Hepatocyte (in vitro differentiated cells): Measurements from ENCODE around the gene CMC2. TPM values are rescaled to one million over a fixed set of nuclear protein-coding genes. Genes with fewer than 3 reads are reported as not detected.

ENCODE experiments used
- DNase-seq: peaks from one replicate; pipeline ENCODE4 v3.0.0-alpha.2; 2016; ENCODE audit warnings: low spot score
- H2AFZ ChIP-seq: fragments of 200-600 bp; sonication (generic); 2 replicates; pipeline ENCODE4 v1.6.0; 2016; ENCODE audit warnings: antibody characterized with exemption, mild to moderate bottlenecking
- H3K27ac ChIP-seq: fragments of 200-600 bp; sonication (generic); 2 replicates; pipeline ENCODE4 v1.5.1; 2016; ENCODE audit warnings: mild to moderate bottlenecking
- H3K27me3 ChIP-seq: fragments of 200-600 bp; sonication (generic); 2 replicates; pipeline ENCODE4 v1.6.1; 2016
- H3K36me3 ChIP-seq: fragments of 200-600 bp; sonication (generic); replicated peaks from 2 replicates; pipeline ENCODE4 v1.5.1; 2016; ENCODE audit warnings: low read depth; ENCODE audit not compliant: insufficient read depth
- H3K4me1 ChIP-seq: fragments of 200-600 bp; sonication (generic); 2 replicates; pipeline ENCODE4 v1.5.1; 2016; ENCODE audit warnings: mild to moderate bottlenecking, moderate library complexity; ENCODE audit not compliant: insufficient read depth
- H3K4me2 ChIP-seq: fragments of 200-600 bp; sonication (generic); 2 replicates; pipeline ENCODE4 v1.6.0; 2016
- H3K4me3 ChIP-seq: fragments of 200-600 bp; sonication (generic); 2 replicates; pipeline ENCODE4 v1.5.1; 2016; ENCODE audit warnings: mild to moderate bottlenecking
- H3K79me2 ChIP-seq: fragments of 200-600 bp; sonication (generic); 2 replicates; pipeline ENCODE4 v1.6.0; 2017; ENCODE audit warnings: mild to moderate bottlenecking
- H3K9me2 ChIP-seq: fragments of 200-600 bp; sonication (generic); replicated peaks from 2 replicates; pipeline ENCODE4 v1.6.0; 2017; ENCODE audit warnings: mild to moderate bottlenecking; ENCODE audit not compliant: insufficient read depth
- H3K9me3 ChIP-seq: fragments of 200-600 bp; sonication (generic); 2 replicates; pipeline ENCODE4 v1.5.1; 2016; ENCODE audit warnings: low read depth, mild to moderate bottlenecking
- H4K20me1 ChIP-seq: fragments of 200-600 bp; sonication (generic); 2 replicates; pipeline ENCODE4 v1.6.0; 2016; ENCODE audit warnings: mild to moderate bottlenecking; ENCODE audit not compliant: insufficient read depth, poor library complexity, severe bottlenecking
- CTCF ChIP-seq: fragments of 200-600 bp; sonication (generic); IDR thresholded peaks from 2 replicates; pipeline ENCODE4 v1.5.1; 2016; ENCODE audit warnings: antibody characterized with exemption, mild to moderate bottlenecking; ENCODE audit not compliant: poor library complexity
- EZH2 ChIP-seq: fragments of 200-600 bp; sonication (generic); IDR thresholded peaks from 2 replicates; pipeline ENCODE4 v1.6.1; 2016; ENCODE audit warnings: antibody characterized with exemption, mild to moderate bottlenecking, borderline replicate concordance
- EZH2phosphoT487 ChIP-seq: fragments of 200-600 bp; sonication (generic); IDR thresholded peaks from one replicate; pipeline ENCODE4 v1.6.1; 2018; ENCODE audit warnings: antibody characterized with exemption, mild to moderate bottlenecking, low read depth, moderate library complexity; ENCODE audit not compliant: unreplicated experiment, severe bottlenecking
- WGBS: methylation state at CpG from one replicate; pipeline ENCODE4 v1.1.6; 2016; ENCODE audit warnings: low lambda C conversion rate; ENCODE audit errors: missing lambda C conversion rate; 5-methylcytosine and 5-hydroxymethylcytosine counted together
- polyA plus RNA-seq: library from polyadenylated mRNA; unstranded; fragments of >200 nt; fragmentation: Nextera tagmentation; extraction: Ambion mirVana; gene quantifications from 2 replicates; pipeline ENCODE4 v1.2.1, GENCODE V29; 2016
- total RNA-seq: library from RNA; depleted of rRNA; stranded (reverse); fragments of >200 nt; gene quantifications from 2 replicates; pipeline ENCODE4 v1.2.3, GENCODE V29; 2014

The CMC2 gene
- total and polyA plus RNA-seq, 2 experiments from 2014 or later, result 47.4 to 133 TPM

- TF ChIP-seq EZH2, result no peak
- peak; percentile 34 for TF ChIP-seq CTCF
- no peak for TF ChIP-seq EZH2phosphoT487
- H3K4me3 ChIP-seq, result no peak overlapping the region
- no peaks in the 10 kb centered on the region for H3K9me3 ChIP-seq
- no peaks in the 10 kb centered on the region for H3K4me1 ChIP-seq
- no peaks in the 10 kb centered on the region for H3K9me2 ChIP-seq
- H3K27ac ChIP-seq, result no peak overlapping the region
- no peaks in the 10 kb centered on the region for H3K27me3 ChIP-seq
- peak; percentile 51 for DNase-seq
- WGBS, result 39% methylated on average over 7 of the region's 7 CpGs
- no peaks in the 10 kb centered on the region for H3K36me3 ChIP-seq
- H3K79me2 ChIP-seq, result no peaks in the 10 kb centered on the region
- no peak overlapping the region for H2AFZ ChIP-seq
- H3K4me2 ChIP-seq, result no peak overlapping the region
- no peaks in the 10 kb centered on the region for H4K20me1 ChIP-seq
Observed at GRCh38 chr16:80948886-80949493, 57.7 kb downstream of the CMC2 start.

- H3K27ac ChIP-seq, result no peak overlapping the region
- no peak overlapping the region for H3K4me3 ChIP-seq
- no peak for DNase-seq
- H2AFZ ChIP-seq, result no peak overlapping the region
- no peaks in the 10 kb centered on the region for H3K4me1 ChIP-seq
- H4K20me1 ChIP-seq, result no peaks in the 10 kb centered on the region
- TF ChIP-seq CTCF (no peak), EZH2 (no peak), EZH2phosphoT487 (no peak)
- no peaks in the 10 kb centered on the region for H3K9me2 ChIP-seq
- 85% methylated on average over 9 of the region's 9 CpGs for WGBS
- H3K79me2 ChIP-seq, result no peaks in the 10 kb centered on the region
- no peaks in the 10 kb centered on the region for H3K9me3 ChIP-seq
- no peaks in the 10 kb centered on the region for H3K27me3 ChIP-seq
- H3K36me3 ChIP-seq, result no peaks in the 10 kb centered on the region
- no peak overlapping the region for H3K4me2 ChIP-seq
Observed at GRCh38 chr16:80947708-80948625, 58.7 kb downstream of the CMC2 start.

- no peaks in the 10 kb centered on the region for H3K79me2 ChIP-seq
- H3K9me2 ChIP-seq, result no peaks in the 10 kb centered on the region
- H4K20me1 ChIP-seq, result no peaks in the 10 kb centered on the region
Observed at GRCh38 chr16:80947239-80947638, 59.4 kb downstream of the CMC2 start.

More at GRCh38 chr16:80947239-80947638, 59.4 kb downstream of the CMC2 start:
- Histone ChIP-seq H3K36me3 (no peaks in the 10 kb centered on the region), H3K9me3 (no peaks in the 10 kb centered on the region), H3K4me3 (no peak overlapping the region), H3K27ac (no peak overlapping the region), H3K27me3 (no peaks in the 10 kb centered on the region), H3K4me2 (no peak overlapping the region), H3K4me1 (no peaks in the 10 kb centered on the region), H2AFZ (no peak overlapping the region)
- no peak for DNase-seq
- TF ChIP-seq CTCF, result no peak
- TF ChIP-seq EZH2phosphoT487, result no peak
- TF ChIP-seq EZH2, result no peak
- 92% methylated on average over 5 of the region's 5 CpGs for WGBS
